Activated T-cell treated with anti-CD3 and anti-CD28 coated beads for 48 hours (primary cell): ENCODE measurements around the gene FCSK.

Experiments used
- DNase-seq: peaks from one replicate; pipeline ENCODE4 v3.0.0-alpha.2; 2020; ENCODE audit warnings: low read depth

The FCSK gene

GRCh38 chr16:70455910-70456309 lies 1.5 kb downstream of the FCSK start:
- no peak for DNase-seq

- no peak for DNase-seq
Observed at GRCh38 chr16:70457446-70458166, 3.2 kb downstream of the FCSK start.

- no peak for DNase-seq
Observed at GRCh38 chr16:70460737-70461261, 6.4 kb downstream of the FCSK start.

GRCh38 chr16:70463235-70463634 lies 8.8 kb downstream of the FCSK start:
- no peak for DNase-seq

- no peak for DNase-seq
Observed at GRCh38 chr16:70465999-70466804, 11.8 kb downstream of the FCSK start.

- DNase-seq: no peak
Observed at GRCh38 chr16:70466805-70467076, 12.3 kb downstream of the FCSK start.

- no peak for DNase-seq
Observed at GRCh38 chr16:70467113-70467512, 12.7 kb downstream of the FCSK start.

GRCh38 chr16:70467608-70468007 lies 13.2 kb downstream of the FCSK start:
- no peak for DNase-seq

GRCh38 chr16:70468776-70469525 lies 14.6 kb downstream of the FCSK start:
- no peak for DNase-seq

- no peak for DNase-seq
Observed at GRCh38 chr16:70470141-70470926, 15.9 kb downstream of the FCSK start.

GRCh38 chr16:70470927-70471341 lies 16.5 kb downstream of the FCSK start:
- no peak for DNase-seq

GRCh38 chr16:70472786-70473433 lies 18.5 kb downstream of the FCSK start:
- DNase-seq: no peak

- DNase-seq: no peak
Observed at GRCh38 chr16:70473446-70474319, 19.3 kb downstream of the FCSK start.

- DNase-seq: no peak
Observed at GRCh38 chr16:70474320-70475053, 20.1 kb downstream of the FCSK start.

- DNase-seq: no peak
Observed at GRCh38 chr16:70475054-70475871, 20.9 kb downstream of the FCSK start.

GRCh38 chr16:70476272-70477020 lies 22.1 kb downstream of the FCSK start:
- peak; percentile 43 for DNase-seq

GRCh38 chr16:70478169-70478568 lies 23.8 kb downstream of the FCSK start:
- no peak for DNase-seq

- DNase-seq: no peak
Observed at GRCh38 chr16:70478912-70479341, 24.5 kb downstream of the FCSK start.
